H1 (cell line): ENCODE data around the gene GHRH. TPM values are rescaled to one million over a fixed set of nuclear protein-coding genes. Genes with fewer than 3 reads are reported as not detected.

Experiments
- CTCF ChIA-PET: fragments of 300-600 bp; sonication (Branson Sonifier 250); formaldehyde crosslinking; loops from one replicate; lab custom pipeline; 2021; ENCODE audit not compliant: partially characterized antibody; lab: Charles Lee
- POLR2A ChIA-PET: fragments of 300-600 bp; sonication (Branson Sonifier 250); formaldehyde crosslinking; loops from one replicate; lab custom pipeline; 2021; ENCODE audit warnings: inconsistent platforms; ENCODE audit not compliant: partially characterized antibody; lab: Charles Lee
- DNase-seq, 2 experiments: peaks; one replicate each; pipeline versions ENCODE4 v3.0.0 to v3.0.0-alpha.2; 2010 to 2022; ENCODE audit warnings: low spot score in 2 of 2, low read depth in 1 of 2, mixed read lengths in 1 of 2
- FAIRE-seq: peaks from 2 replicates; lab custom pipeline; 2011; peaks lifted over from hg19 to GRCh38; lab: Jason Lieb, UNC
- H2AFZ ChIP-seq: 2 replicates; pipeline ENCODE4 v1.8.1; 2012; ENCODE audit warnings: low read length, inconsistent platforms
- H2AK5ac ChIP-seq: 2 replicates; pipeline ENCODE4 v1.6.1; 2013; ENCODE audit warnings: low read depth, low read length
- H2BK120ac ChIP-seq: replicated peaks from 2 replicates; pipeline ENCODE3; 2013; ENCODE audit warnings: low read depth, low read length, inconsistent platforms
- H2BK12ac ChIP-seq: 2 replicates; pipeline ENCODE4 v1.6.1; 2013; ENCODE audit warnings: low read depth, low read length
- H2BK15ac ChIP-seq: 2 replicates; pipeline ENCODE4 v1.6.1; 2013; ENCODE audit warnings: low read length
- H2BK20ac ChIP-seq: 2 replicates; pipeline ENCODE4 v1.6.1; 2013; ENCODE audit warnings: low read length
- H2BK5ac ChIP-seq: 2 replicates; pipeline ENCODE4 v1.6.1; 2013; ENCODE audit warnings: low read depth, low read length
- H3K14ac ChIP-seq: 2 replicates; pipeline ENCODE4 v1.6.1; 2013; ENCODE audit warnings: inconsistent platforms; ENCODE audit not compliant: insufficient read length
- H3K18ac ChIP-seq: 2 replicates; pipeline ENCODE4 v1.6.1; 2013; ENCODE audit warnings: low read length; ENCODE audit errors: extremely low read depth
- H3K23ac ChIP-seq: 2 replicates; pipeline ENCODE4 v1.6.1; 2013; ENCODE audit warnings: inconsistent platforms; ENCODE audit not compliant: insufficient read length
- H3K23me2 ChIP-seq: 2 replicates; pipeline ENCODE4 v1.6.1; 2013; ENCODE audit warnings: low read depth, low read length
- H3K27ac ChIP-seq: 2 replicates; pipeline ENCODE4 v1.6.1; 2011; ENCODE audit warnings: low read depth, low read length, inconsistent platforms
- H3K27me3 ChIP-seq, 4 experiments: replicated peaks in 1 of 4; 1 replicate in 1 of 4; 2 replicates in 3 of 4; pipeline versions ENCODE4 v1.6.1 to v1.8.1; 2011 to 2013; ENCODE audit warnings: low read length in 3 of 4, mild to moderate bottlenecking in 3 of 4, inconsistent platforms in 2 of 4, mixed read lengths in 2 of 4, moderate library complexity in 1 of 4; ENCODE audit not compliant: control insufficient read depth in 3 of 4, insufficient read depth in 3 of 4; ENCODE audit errors: extremely low read depth in 1 of 4
- H3K36me3 ChIP-seq, 4 experiments: 2 replicates each; pipeline versions ENCODE4 v1.6.1 to v1.8.1; 2011 to 2013; ENCODE audit warnings: mild to moderate bottlenecking in 4 of 4, low read length in 3 of 4, moderate library complexity in 2 of 4, control low read depth in 1 of 4, inconsistent platforms in 1 of 4; ENCODE audit not compliant: insufficient read depth in 4 of 4, control insufficient read depth in 2 of 4
- H3K4ac ChIP-seq: replicated peaks from 2 replicates; pipeline ENCODE3; 2013; ENCODE audit warnings: low read length, low read depth, mixed read lengths, inconsistent platforms; ENCODE audit not compliant: insufficient read length
- H3K4me1 ChIP-seq, 4 experiments: replicated peaks in 1 of 4; 1 replicate in 1 of 4; 2 replicates in 3 of 4; pipeline versions ENCODE4 v1.6.1 to v1.8.1; 2011 to 2013; ENCODE audit warnings: low read length in 3 of 4, inconsistent platforms in 2 of 4, mixed read lengths in 1 of 4; ENCODE audit not compliant: insufficient read depth in 4 of 4, control insufficient read depth in 3 of 4
- H3K4me2 ChIP-seq, 2 experiments: 2 replicates each; pipeline versions ENCODE4 v1.6.1 to v1.8.1; 2011 to 2013; ENCODE audit warnings: low read depth in 2 of 2, low read length in 2 of 2, control low read depth in 1 of 2, inconsistent platforms in 1 of 2, mild to moderate bottlenecking in 1 of 2; ENCODE audit not compliant: insufficient read depth in 1 of 2
- H3K4me3 ChIP-seq, 4 experiments: fragments of 200-600, 300-600 bp in 1 of 4; sonication (generic), shearing (Covaris generic), sonication (Bioruptor Twin) in 1 of 4; 2 replicates each; pipeline versions ENCODE4 v1.5.1 to v1.8.1; 2011 to 2016; ENCODE audit warnings: low read length in 4 of 4, low read depth in 3 of 4, control low read depth in 2 of 4, inconsistent platforms in 2 of 4, mild to moderate bottlenecking in 2 of 4, mixed read lengths in 1 of 4, moderate library complexity in 1 of 4; ENCODE audit not compliant: insufficient read depth in 2 of 4; ENCODE audit errors: extremely low read depth in 1 of 4
- H3K56ac ChIP-seq: replicated peaks from 2 replicates; pipeline ENCODE3; 2013; ENCODE audit warnings: low read depth, mild to moderate bottlenecking, mixed read lengths, low read length, inconsistent platforms; ENCODE audit not compliant: insufficient read length
- H3K79me1 ChIP-seq: 2 replicates; pipeline ENCODE4 v1.6.1; 2013; ENCODE audit warnings: low read depth, low read length, control low read depth
- H3K79me2 ChIP-seq, 2 experiments: 2 replicates each; pipeline versions ENCODE4 v1.6.1 to v1.8.1; 2012 to 2013; ENCODE audit warnings: low read length in 2 of 2, mild to moderate bottlenecking in 2 of 2, inconsistent platforms in 1 of 2; ENCODE audit not compliant: insufficient read depth in 2 of 2, control insufficient read depth in 1 of 2
- H3K9ac ChIP-seq, 4 experiments: replicated peaks in 1 of 4; 1 replicate in 1 of 4; 2 replicates in 3 of 4; pipeline versions ENCODE4 v1.6.1 to v1.8.1; 2011 to 2013; ENCODE audit warnings: low read depth in 3 of 4, low read length in 3 of 4, control low read depth in 2 of 4, mild to moderate bottlenecking in 2 of 4, moderate library complexity in 2 of 4, inconsistent platforms in 1 of 4; ENCODE audit errors: extremely low read depth in 1 of 4
- H3K9me3 ChIP-seq, 2 experiments: 2 replicates each; pipeline versions ENCODE4 v1.6.1 to v1.8.1; 2012 to 2013; ENCODE audit warnings: mild to moderate bottlenecking in 2 of 2, moderate library complexity in 2 of 2, control low read depth in 1 of 2, inconsistent platforms in 1 of 2, low read depth in 1 of 2, low read length in 1 of 2, mixed read lengths in 1 of 2; ENCODE audit not compliant: insufficient read depth in 2 of 2
- H4K20me1 ChIP-seq, 2 experiments: replicated peaks in 1 of 2; 2 replicates each; pipeline versions ENCODE3 to v1.8.1; 2011 to 2013; ENCODE audit warnings: inconsistent platforms in 2 of 2, low read length in 2 of 2, mild to moderate bottlenecking in 1 of 2; ENCODE audit not compliant: insufficient read depth in 2 of 2, control insufficient read depth in 1 of 2
- H4K5ac ChIP-seq: 2 replicates; pipeline ENCODE4 v1.6.1; 2013; ENCODE audit warnings: low read length, low read depth, mixed read lengths, inconsistent platforms; ENCODE audit not compliant: insufficient read length
- H4K8ac ChIP-seq: 2 replicates; pipeline ENCODE4 v1.8.0; 2013; ENCODE audit warnings: mild to moderate bottlenecking, moderate library complexity, low read length, inconsistent platforms; ENCODE audit not compliant: insufficient read depth; ENCODE audit errors: extremely low read depth
- H4K91ac ChIP-seq: replicated peaks from 2 replicates; pipeline ENCODE3; 2013; ENCODE audit warnings: low read length, mixed read lengths, inconsistent platforms; ENCODE audit not compliant: insufficient read length
- ASH2L ChIP-seq: fragments of 200-600, 300-600 bp; sonication (generic); IDR thresholded peaks from one replicate; pipeline ENCODE4 v1.7.1; 2017; ENCODE audit warnings: low read length
- BRCA1 ChIP-seq: IDR thresholded peaks from 2 replicates; pipeline ENCODE4 v1.6.1; 2012; ENCODE audit warnings: low read depth, low read length, improper control_type of control experiment
- CBX5 ChIP-seq: fragments of 300-800, 300-1000 bp; sonication (generic); IDR thresholded peaks from 2 replicates; pipeline ENCODE4 v1.7.1; 2016; ENCODE audit warnings: antibody characterized with exemption, low read length, low read depth
- CHD1 ChIP-seq: IDR thresholded peaks from 2 replicates; pipeline ENCODE4 v1.6.1; 2012; ENCODE audit warnings: low read depth, low read length, improper control_type of control experiment
- GTF2F1 ChIP-seq: IDR thresholded peaks from 2 replicates; pipeline ENCODE4 v1.6.1; 2012; ENCODE audit warnings: low read depth, low read length, improper control_type of control experiment, borderline replicate concordance
- JUND ChIP-seq: IDR thresholded peaks from 2 replicates; pipeline ENCODE4 v1.6.1; 2011; ENCODE audit warnings: mild to moderate bottlenecking, improper control_type of control experiment, low read length
- NRF1 ChIP-seq: IDR thresholded peaks from 2 replicates; pipeline ENCODE4 v1.6.1; 2011; ENCODE audit warnings: mild to moderate bottlenecking, low read depth, low read length, improper control_type of control experiment
- POLR2AphosphoS5 ChIP-seq: IDR thresholded peaks from 2 replicates; pipeline ENCODE4 v1.6.1; 2011; ENCODE audit warnings: low read depth, low read length
- POU5F1 ChIP-seq: IDR thresholded peaks from 2 replicates; pipeline ENCODE4 v1.6.1; 2011; ENCODE audit warnings: low read depth, mild to moderate bottlenecking, low read length, moderate library complexity
- RXRA ChIP-seq: IDR thresholded peaks from 2 replicates; pipeline ENCODE4 v1.6.1; 2011; ENCODE audit warnings: low read depth, mild to moderate bottlenecking, low read length, moderate library complexity; ENCODE audit not compliant: insufficient read depth
- TAF1 ChIP-seq: IDR thresholded peaks from 2 replicates; pipeline ENCODE4 v1.6.1; 2011; ENCODE audit warnings: mild to moderate bottlenecking, low read depth, low read length
- WGBS, 2 experiments: shearing (Covaris generic) in 1 of 2; methylation state at CpG; one replicate each; pipeline versions ENCODE4 v1.1.6 to v1.1.7; 2013 to 2015; ENCODE audit warnings: low lambda C conversion rate in 2 of 2, mixed read lengths in 2 of 2, inconsistent platforms in 1 of 2, low coverage in 1 of 2, missing lambda C conversion rate in 1 of 2; ENCODE audit not compliant: insufficient replicate concordance in 2 of 2, insufficient coverage in 1 of 2, insufficient read length in 1 of 2; ENCODE audit errors: extremely low coverage in 1 of 2, missing lambda C conversion rate in 1 of 2; 5-methylcytosine and 5-hydroxymethylcytosine counted together
- polyA plus RNA-seq, 7 experiments: library from polyadenylated mRNA; depleted of rRNA in 3 of 7; stranded (reverse) in 5 of 7; unstranded in 2 of 7; fragments of >200 nt in 5 of 7; fragments of 200-250 nt in 2 of 7; gene quantifications; 1 replicate in 5 of 7; 2 replicates in 1 of 7; 4 replicates in 1 of 7; pipeline versions ENCODE4 v1.2.1 to v1.2.3, GENCODE V29; 2011 to 2013; ENCODE audit warnings: missing spikeins in 2 of 7, mixed read lengths in 2 of 7
- total RNA-seq: library from RNA; stranded (reverse); fragmentation: NEBNext Ultra II Directional; extraction: Animal tissue kit (Norgen Biotek cat#: 25700); gene quantifications from 2 replicates; pipeline ENCODE4 v1.2.1, GENCODE V29; 2021
- TF ChIP-seq, protein P1 (sequence below): IDR thresholded peaks from 2 replicates; pipeline ENCODE4 v1.6.1; 2011; ENCODE audit warnings: low read length, improper control_type of control experiment

GHRH gene
- total and polyA plus RNA-seq, 2 of the 8 experiments (the other 6 are each of a cell fraction or from before 2014, with no cell fraction given), result not detected

DNA sequence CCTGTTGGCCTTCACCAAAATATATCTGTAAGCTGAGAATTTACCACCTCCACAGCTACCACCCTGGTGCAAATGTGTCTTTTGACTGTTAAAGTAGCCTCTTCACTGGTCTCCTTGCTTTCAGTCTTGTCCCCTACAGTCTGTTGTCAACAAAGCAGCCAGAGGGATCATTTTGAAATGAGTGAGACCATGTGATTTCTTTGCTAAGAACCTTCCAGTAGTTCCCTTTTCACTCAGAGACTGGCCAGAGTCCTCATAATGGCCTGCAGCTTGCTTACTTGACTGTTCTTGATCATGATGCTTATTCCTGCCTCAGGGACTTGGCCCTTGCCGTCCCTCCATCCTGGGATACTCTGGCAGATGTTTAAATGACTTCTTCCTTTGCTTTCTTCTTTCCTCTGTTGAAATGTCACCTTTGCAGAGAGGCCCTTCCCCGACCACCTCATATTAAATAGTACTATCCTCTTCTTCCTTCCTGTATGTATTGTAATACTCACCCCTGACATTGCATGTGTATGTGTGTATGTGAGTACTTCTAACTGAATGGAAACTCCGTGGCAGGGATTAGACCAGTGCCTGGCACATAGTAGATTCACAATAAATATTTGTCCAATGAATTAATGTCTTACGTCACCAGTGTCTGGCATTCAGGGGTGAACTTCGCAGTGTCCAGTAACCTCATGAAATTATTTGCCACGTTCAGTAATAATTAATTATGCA is 32.8 kb upstream of the GHRH start:
- Histone ChIP-seq H3K79me1 (no peaks in the 10 kb centered on the region; the same call in 1 of the 2 replicates), H3K56ac (no peak overlapping the region), H3K4me1 (no peaks in the 10 kb centered on the region), H3K14ac (no peak overlapping the region), H2BK5ac (no peak overlapping the region), H3K36me3 (peaks cover 0 to 16% (median 1%) of the 10 kb centered on the region in 4 experiments; a peak in 3 of 8 replicates), H3K27ac (no peak overlapping the region), H3K23ac (no peak overlapping the region), H4K91ac (no peak overlapping the region), H2BK12ac (no peak overlapping the region), H3K27me3 (no peaks in the 10 kb centered on the region), H2BK20ac (no peak overlapping the region), H3K18ac (no peak overlapping the region), H2BK120ac (no peak overlapping the region), H3K4me2 (no peak overlapping the region), H3K4me3 (no peak overlapping the region), H3K4ac (no peak overlapping the region), H4K5ac (no peak overlapping the region), H2AFZ (no peak overlapping the region), H3K79me2 (peaks cover 3 to 58% of the 10 kb centered on the region in 2 experiments), H4K8ac (no peak overlapping the region), H3K9ac (no peak overlapping the region), H2BK15ac (no peak overlapping the region), H3K23me2 (0 out of 2 replicates have a peak, but pooled peaks cover 4% of the 10 kb centered on the region), H4K20me1 (no peaks in the 10 kb centered on the region), H2AK5ac (no peak overlapping the region), H3K9me3 (peaks cover 3 to 4% of the 10 kb centered on the region in 2 experiments; a peak in 2 of 4 replicates)
- DNase-seq (no peak), FAIRE-seq (no peak)
- ChIA-PET POLR2A (interaction anchor here (1.2 to 1.8 kb wide), 5 partner anchors 8 to 35 kb away, joined by 3 to 4 read pairs (median 4); no protein-coding TSS in a partner anchor), CTCF (interaction anchor here (1.0 to 1.5 kb wide), 2 partner anchors 25 to 26 kb away, joined by 3 to 4 read pairs; no protein-coding TSS in a partner anchor)
- 90% methylated on average over 6 of the region's 6 CpGs; no CpG with 5 or more reads in 1 of the 2 experiments for whole genome bisulfite sequencing, 2 experiments
- TF ChIP-seq TAF1 (no peak), POLR2AphosphoS5 (no peak), RXRA (no peak), GTF2F1 (no peak), NRF1 (no peak), POU5F1 (no peak), BRCA1 (no peak), JUND (no peak), CBX5 (no peak), ASH2L (no peak), CHD1 (no peak)
- TF ChIP-seq, protein P1, sequence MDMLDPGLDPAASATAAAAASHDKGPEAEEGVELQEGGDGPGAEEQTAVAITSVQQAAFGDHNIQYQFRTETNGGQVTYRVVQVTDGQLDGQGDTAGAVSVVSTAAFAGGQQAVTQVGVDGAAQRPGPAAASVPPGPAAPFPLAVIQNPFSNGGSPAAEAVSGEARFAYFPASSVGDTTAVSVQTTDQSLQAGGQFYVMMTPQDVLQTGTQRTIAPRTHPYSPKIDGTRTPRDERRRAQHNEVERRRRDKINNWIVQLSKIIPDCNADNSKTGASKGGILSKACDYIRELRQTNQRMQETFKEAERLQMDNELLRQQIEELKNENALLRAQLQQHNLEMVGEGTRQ, result no peak
